Panc1 (cell line): Measurements from ENCODE around the gene KCNJ11. TPM values are rescaled to one million over a fixed set of nuclear protein-coding genes. Genes with fewer than 3 reads are reported as not detected.
A peak's percentile ranks its signal among the peaks of the same experiment; 100 is the strongest.

Source experiments
- ATAC-seq: fragments of 200-7000 bp; cut with Tn5 transposase; 2 replicates; pipeline ENCODE4 v1.9.1; 2020; ENCODE audit warnings: mild to moderate bottlenecking, moderate library complexity
- BruUV-seq: library from RNA; stranded (reverse); fragments of 400-500 nt; replicated peaks from 2 replicates; lab custom pipeline; 2021; lab: Mats Ljungman, UMichigan
- CTCF ChIA-PET: fragments of 300-600 bp; sonication (Branson Sonifier 250); formaldehyde crosslinking; loops from one replicate; lab custom pipeline; 2022; ENCODE audit warnings: antibody characterized with exemption; lab: Charles Lee
- POLR2A ChIA-PET: fragments of 300-600 bp; sonication (Branson Sonifier 250); formaldehyde crosslinking; loops from one replicate; lab custom pipeline; 2022; ENCODE audit warnings: antibody characterized with exemption; lab: Charles Lee
- DNase-seq: peaks from one replicate; pipeline ENCODE4 v3.0.0-alpha.2; 2010; ENCODE audit warnings: low read depth, low spot score
- H3K27ac ChIP-seq: 2 replicates; pipeline ENCODE4 v1.5.1; 2011; ENCODE audit warnings: mild to moderate bottlenecking, low read length, inconsistent platforms
- H3K27me3 ChIP-seq: fragments of 200-500 bp; sonication (Bioruptor generic); 2 replicates; pipeline ENCODE4 v1.6.0; 2014; ENCODE audit warnings: low read length, inconsistent platforms; ENCODE audit not compliant: control insufficient read depth, insufficient read depth
- H3K36me3 ChIP-seq: fragments of 200-500 bp; sonication (Bioruptor generic); 2 replicates; pipeline ENCODE4 v1.5.1; 2014; ENCODE audit warnings: inconsistent platforms, mild to moderate bottlenecking, low read length, moderate library complexity; ENCODE audit not compliant: control insufficient read depth, insufficient read depth
- H3K4me1 ChIP-seq: 2 replicates; pipeline ENCODE4 v1.5.1; 2011; ENCODE audit warnings: inconsistent platforms, mild to moderate bottlenecking, low read length, moderate library complexity; ENCODE audit not compliant: control insufficient read depth, insufficient read depth
- H3K4me3 ChIP-seq, 2 experiments: 2 replicates each; pipeline ENCODE4 v1.5.1; 2011 to 2012; ENCODE audit warnings: low read depth in 2 of 2, low read length in 2 of 2, mild to moderate bottlenecking in 2 of 2, inconsistent platforms in 1 of 2, moderate library complexity in 1 of 2
- H3K9me3 ChIP-seq: fragments of 200-500 bp; sonication (Bioruptor generic); 2 replicates; pipeline ENCODE4 v1.5.1; 2014; ENCODE audit warnings: low read depth, mild to moderate bottlenecking, inconsistent platforms, low read length, moderate library complexity; ENCODE audit not compliant: control insufficient read depth, insufficient read depth
- POLR2AphosphoS5 ChIP-seq: IDR thresholded peaks from 2 replicates; pipeline ENCODE4 v1.6.1; 2012; ENCODE audit warnings: mild to moderate bottlenecking, low read depth, low read length, moderate library complexity
- SIN3A ChIP-seq: IDR thresholded peaks from 2 replicates; pipeline ENCODE4 v1.6.1; 2012; ENCODE audit warnings: low read depth, mild to moderate bottlenecking, low read length, moderate library complexity, borderline replicate concordance; ENCODE audit not compliant: insufficient read depth
- TCF7L2 ChIP-seq: IDR thresholded peaks from 2 replicates; pipeline ENCODE4 v1.6.1; 2011; ENCODE audit warnings: mild to moderate bottlenecking, low read depth, low read length, inconsistent platforms
- in situ Hi-C: cut with HindIII; loops from 2 replicates; pipeline ENCODE4 v1.10.0; 2016; ENCODE audit warnings: low sequenced_read_pairs, low pct_unique_long_range_greater_than_20kb
- intact Hi-C: fragments of 100-400 bp; cut with micrococcal nuclease; formaldehyde crosslinking; loops from one replicate; pipeline ENCODE4 v1.10.0; 2022; ENCODE audit not compliant: unreplicated experiment
- total RNA-seq: library from RNA; stranded (reverse); gene quantifications from one replicate; pipeline ENCODE4 v1.2.1, GENCODE V29; 2021; ENCODE audit not compliant: unreplicated experiment
- TF ChIP-seq, protein P1 (sequence below): fragments of 450-650 bp; IDR thresholded peaks from 2 replicates; pipeline ENCODE4 v1.5.1; 2017; ENCODE audit warnings: mild to moderate bottlenecking
- TF ChIP-seq, protein P2 (sequence below), 2 experiments: IDR thresholded peaks; 2 replicates each; pipeline ENCODE4 v1.6.1; 2011 to 2012; ENCODE audit warnings: low read depth in 2 of 2, control low read depth in 1 of 2, low read length in 1 of 2, mild to moderate bottlenecking in 1 of 2, moderate library complexity in 1 of 2; ENCODE audit not compliant: insufficient read depth in 1 of 2

The KCNJ11 gene
- total RNA-seq, 1 experiment from 2014 or later = 0.67 TPM

- DNase-seq = peak; percentile 61
- H3K36me3 ChIP-seq = no peaks in the 10 kb centered on the region
- 0 out of 2 replicates have a peak, but pooled peaks have one; percentile 48 for ATAC-seq
- no peaks in the 10 kb centered on the region for H3K9me3 ChIP-seq
- no peak overlapping the region for H3K27ac ChIP-seq
- ChIA-PET CTCF (interaction anchor here (0.6 to 0.7 kb wide), 4 partner anchors 10 to 71 kb away, joined by 3 to 16 read pairs (median 4); no protein-coding TSS in a partner anchor), POLR2A (no interaction called here)
- BruUV-seq = no TSS peak
- intact Hi-C loops (loop anchor here (5.0 kb wide), 2 partner anchors 77 to 122 kb away; partner anchors contain the start of gene NUCB2), in situ Hi-C loops (no loop called here)
- H3K4me1 ChIP-seq = peaks cover 4% of the 10 kb centered on the region; the same call in 1 of the 2 replicates
- TF ChIP-seq, protein P1, sequence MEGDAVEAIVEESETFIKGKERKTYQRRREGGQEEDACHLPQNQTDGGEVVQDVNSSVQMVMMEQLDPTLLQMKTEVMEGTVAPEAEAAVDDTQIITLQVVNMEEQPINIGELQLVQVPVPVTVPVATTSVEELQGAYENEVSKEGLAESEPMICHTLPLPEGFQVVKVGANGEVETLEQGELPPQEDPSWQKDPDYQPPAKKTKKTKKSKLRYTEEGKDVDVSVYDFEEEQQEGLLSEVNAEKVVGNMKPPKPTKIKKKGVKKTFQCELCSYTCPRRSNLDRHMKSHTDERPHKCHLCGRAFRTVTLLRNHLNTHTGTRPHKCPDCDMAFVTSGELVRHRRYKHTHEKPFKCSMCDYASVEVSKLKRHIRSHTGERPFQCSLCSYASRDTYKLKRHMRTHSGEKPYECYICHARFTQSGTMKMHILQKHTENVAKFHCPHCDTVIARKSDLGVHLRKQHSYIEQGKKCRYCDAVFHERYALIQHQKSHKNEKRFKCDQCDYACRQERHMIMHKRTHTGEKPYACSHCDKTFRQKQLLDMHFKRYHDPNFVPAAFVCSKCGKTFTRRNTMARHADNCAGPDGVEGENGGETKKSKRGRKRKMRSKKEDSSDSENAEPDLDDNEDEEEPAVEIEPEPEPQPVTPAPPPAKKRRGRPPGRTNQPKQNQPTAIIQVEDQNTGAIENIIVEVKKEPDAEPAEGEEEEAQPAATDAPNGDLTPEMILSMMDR = peak; percentile 75; the same call in 1 of the 2 replicates
- TF ChIP-seq POLR2AphosphoS5 = no peak
- peak overlapping the region; percentile 58 to 89; a peak in 3 of 4 replicates for H3K4me3 ChIP-seq
- H3K27me3 ChIP-seq = no peaks in the 10 kb centered on the region
These were observed 33.9 kb downstream of the KCNJ11 start for GRCh38 chr11:17354601-17354991.

DNA sequence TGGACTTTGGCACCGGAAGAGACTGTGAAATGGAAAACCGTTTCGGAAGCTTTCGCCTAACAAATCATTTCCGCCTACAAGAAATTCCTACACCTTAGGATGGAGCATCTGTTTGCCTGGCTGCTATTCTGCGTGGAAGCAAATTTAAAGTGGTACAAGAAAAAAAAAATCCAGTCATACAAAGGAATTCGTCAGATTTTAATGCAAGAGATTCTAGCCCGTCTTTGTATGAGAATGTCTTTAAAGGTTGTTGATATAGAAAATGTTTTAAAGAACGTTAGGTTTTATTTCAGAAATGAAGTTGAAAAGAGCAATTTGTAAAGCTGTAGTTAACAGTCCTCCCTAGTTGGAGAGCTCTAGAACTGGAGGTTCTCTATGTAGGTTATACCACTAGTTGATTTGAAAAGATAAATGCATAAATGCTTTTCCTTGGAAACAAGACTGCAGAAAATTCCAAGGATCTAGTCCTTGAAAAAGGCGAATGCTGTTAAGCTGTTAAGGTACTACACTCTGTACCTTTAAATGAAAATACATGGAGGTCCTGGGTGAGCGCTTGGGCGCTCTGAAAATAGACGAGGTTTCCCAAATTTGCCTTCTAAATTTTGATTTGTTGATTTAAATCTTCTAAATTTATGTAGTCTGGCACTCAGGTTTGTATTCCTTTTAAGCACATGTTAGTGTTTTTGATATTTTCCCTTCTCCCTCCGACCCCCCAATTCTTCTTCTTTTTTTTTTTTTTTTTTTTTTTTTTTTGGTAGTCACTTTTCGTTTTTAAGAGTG lies 34.4 kb downstream of the KCNJ11 start:
- in situ Hi-C loops (no loop called here), intact Hi-C loops (loop anchor here (5.0 kb wide), 2 partner anchors 77 to 122 kb away; partner anchors contain the start of gene NUCB2)
- Histone ChIP-seq H3K9me3 (no peaks in the 10 kb centered on the region), H3K4me1 (peaks cover 4% of the 10 kb centered on the region; the same call in 1 of the 2 replicates), H3K27me3 (no peaks in the 10 kb centered on the region), H3K4me3 (peak overlapping the region; percentile 58 to 89), H3K36me3 (no peaks in the 10 kb centered on the region), H3K27ac (peak overlapping the region; percentile 84)
- ChIA-PET CTCF (interaction anchor here (0.5 to 0.7 kb wide), 5 partner anchors 28 to 379 kb away, joined by 3 to 16 read pairs (median 4); no protein-coding TSS in a partner anchor), POLR2A (no interaction called here)
- ATAC-seq = no peak
- BruUV-seq = no TSS peak
- TF ChIP-seq POLR2AphosphoS5 (no peak), SIN3A (no peak), TCF7L2 (no peak)
- TF ChIP-seq, protein P2, sequence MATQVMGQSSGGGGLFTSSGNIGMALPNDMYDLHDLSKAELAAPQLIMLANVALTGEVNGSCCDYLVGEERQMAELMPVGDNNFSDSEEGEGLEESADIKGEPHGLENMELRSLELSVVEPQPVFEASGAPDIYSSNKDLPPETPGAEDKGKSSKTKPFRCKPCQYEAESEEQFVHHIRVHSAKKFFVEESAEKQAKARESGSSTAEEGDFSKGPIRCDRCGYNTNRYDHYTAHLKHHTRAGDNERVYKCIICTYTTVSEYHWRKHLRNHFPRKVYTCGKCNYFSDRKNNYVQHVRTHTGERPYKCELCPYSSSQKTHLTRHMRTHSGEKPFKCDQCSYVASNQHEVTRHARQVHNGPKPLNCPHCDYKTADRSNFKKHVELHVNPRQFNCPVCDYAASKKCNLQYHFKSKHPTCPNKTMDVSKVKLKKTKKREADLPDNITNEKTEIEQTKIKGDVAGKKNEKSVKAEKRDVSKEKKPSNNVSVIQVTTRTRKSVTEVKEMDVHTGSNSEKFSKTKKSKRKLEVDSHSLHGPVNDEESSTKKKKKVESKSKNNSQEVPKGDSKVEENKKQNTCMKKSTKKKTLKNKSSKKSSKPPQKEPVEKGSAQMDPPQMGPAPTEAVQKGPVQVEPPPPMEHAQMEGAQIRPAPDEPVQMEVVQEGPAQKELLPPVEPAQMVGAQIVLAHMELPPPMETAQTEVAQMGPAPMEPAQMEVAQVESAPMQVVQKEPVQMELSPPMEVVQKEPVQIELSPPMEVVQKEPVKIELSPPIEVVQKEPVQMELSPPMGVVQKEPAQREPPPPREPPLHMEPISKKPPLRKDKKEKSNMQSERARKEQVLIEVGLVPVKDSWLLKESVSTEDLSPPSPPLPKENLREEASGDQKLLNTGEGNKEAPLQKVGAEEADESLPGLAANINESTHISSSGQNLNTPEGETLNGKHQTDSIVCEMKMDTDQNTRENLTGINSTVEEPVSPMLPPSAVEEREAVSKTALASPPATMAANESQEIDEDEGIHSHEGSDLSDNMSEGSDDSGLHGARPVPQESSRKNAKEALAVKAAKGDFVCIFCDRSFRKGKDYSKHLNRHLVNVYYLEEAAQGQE (IDR thresholded peaks at IDR 0.05; ENCODE audit: insufficient read depth in 1 of 2, low read depth in 2 of 2, low read length in 1 of 2) = no peak
- TF ChIP-seq, protein P1 = no peak
- DNase-seq = no peak
